NCI-H2107 (cell line): ENCODE data around the gene RASSF7.
"Not testable (repeated sequence)": the region's sequence is repeated elsewhere in the genome, so short reads cannot be mapped to it uniquely, and the experiment has no call there.

ENCODE experiments used
- DNase-seq: peaks from one replicate; lab custom pipeline; 2025; lab: John Stamatoyannopoulos, UW

Gene RASSF7

GRCh38 chr11:567011-567628, 6.3 kb downstream of the RASSF7 start:
- no peak for DNase-seq

GRCh38 chr11:567629-568292, 7.0 kb downstream of the RASSF7 start:
- no peak for DNase-seq

- DNase-seq: peak; percentile 91
Observed at GRCh38 chr11:568306-569157, 7.8 kb downstream of the RASSF7 start.

- DNase-seq: no peak
Observed at GRCh38 chr11:569158-569885, 8.6 kb downstream of the RASSF7 start.

- no peak for DNase-seq
Observed at GRCh38 chr11:571802-572185, 11.0 kb downstream of the RASSF7 start.

GRCh38 chr11:573146-573759, 12.5 kb downstream of the RASSF7 start:
- DNase-seq: no peak

- not testable (repeated sequence) for DNase-seq
Observed at GRCh38 chr11:574031-574570, 13.3 kb downstream of the RASSF7 start.

GRCh38 chr11:574632-575312, 14.0 kb downstream of the RASSF7 start:
- no peak for DNase-seq

GRCh38 chr11:575313-575995, 14.7 kb downstream of the RASSF7 start:
- peak; percentile 83 for DNase-seq

GRCh38 chr11:575996-576768, 15.4 kb downstream of the RASSF7 start, which contains the start of gene PHRF1:
Gene PHRF1 (plus strand): TSS chr11:576470. CDS start chr11:581513, 5,043 bp downstream.
- DNase-seq: peak; percentile 85

GRCh38 chr11:576811-577610, 16.2 kb downstream of the RASSF7 start:
- no peak for DNase-seq

GRCh38 chr11:577611-577894, 16.8 kb downstream of the RASSF7 start:
- DNase-seq: no peak

- no peak for DNase-seq
Observed at GRCh38 chr11:578276-579035, 17.7 kb downstream of the RASSF7 start.

- no peak for DNase-seq
Observed at GRCh38 chr11:579830-580601, 19.2 kb downstream of the RASSF7 start.

- no peak for DNase-seq
Observed at GRCh38 chr11:581342-581741, 20.6 kb downstream of the RASSF7 start.

- no peak for DNase-seq
Observed at GRCh38 chr11:581752-582151, 21.0 kb downstream of the RASSF7 start.

- DNase-seq: no peak
Observed at GRCh38 chr11:584287-584686, 23.5 kb downstream of the RASSF7 start.
